ENCODE measurements around the gene KIF25.

- TF ChIP-seq CTCF (IDR thresholded peaks at IDR 0.05) (no peak), POLR2A (IDR thresholded peaks at IDR 0.05) (no peak)
These were observed 43.5 kb downstream of the KIF25 start for GRCh38 chr6:168040856-168041496.
